Cerebellar cortex (tissue), 1 donor: Measurements from ENCODE around the gene FEN1.

Source experiments
- DNase-seq: peaks from one replicate; pipeline ENCODE4 v3.0.0-alpha.2; 2015; ENCODE audit warnings: low spot score

Gene FEN1

GRCh38 chr11:61817471-61818202 lies 24.9 kb downstream of the FEN1 start:
- no peak for DNase-seq

GRCh38 chr11:61820174-61820573 lies 27.5 kb downstream of the FEN1 start:
- DNase-seq = no peak

- DNase-seq = no peak
Measured at GRCh38 chr11:61826930-61827570, 34.3 kb downstream of the FEN1 start.

DNA sequence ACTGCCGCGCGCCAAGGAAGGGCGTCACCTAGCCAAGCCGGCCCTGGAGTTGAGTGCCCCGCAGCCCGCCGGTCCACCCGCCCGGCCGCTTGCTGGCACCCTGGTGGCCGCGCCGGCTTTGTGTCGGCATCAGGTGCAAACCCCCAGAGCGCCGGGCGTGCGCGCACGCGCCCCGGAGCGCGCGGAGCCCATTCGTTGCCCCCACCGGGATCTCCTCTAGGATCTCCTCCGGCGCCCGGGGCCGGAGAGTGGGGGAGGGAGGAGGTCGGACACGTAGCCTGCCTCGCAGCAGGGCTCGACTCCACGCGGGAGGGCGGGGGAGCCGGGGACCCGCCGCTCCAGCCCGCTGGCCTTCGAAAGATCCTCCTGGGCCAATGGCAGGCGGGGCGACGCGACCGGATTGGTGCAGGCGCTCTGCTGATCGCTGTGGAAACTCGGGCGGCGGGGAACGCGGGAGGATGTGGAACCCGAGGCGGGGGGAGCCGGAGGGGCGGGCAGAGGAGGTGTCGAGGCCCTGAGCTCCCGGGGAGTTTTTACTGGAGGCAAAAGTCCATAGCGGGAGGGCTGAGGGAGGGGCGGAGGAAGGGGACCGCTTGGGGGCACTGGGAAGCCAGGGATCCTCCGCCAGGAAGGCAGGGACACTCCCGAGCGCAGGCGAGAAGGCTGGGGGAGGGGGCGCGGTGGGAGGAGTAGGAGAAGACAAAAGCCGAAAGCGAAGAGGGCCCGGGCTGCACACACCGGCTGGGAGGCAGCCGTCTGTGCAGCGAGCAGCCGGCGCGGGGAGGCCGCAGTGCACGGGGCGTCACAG lies 35.1 kb downstream of the FEN1 start, which contains the start of gene FADS2:
Gene FADS2, plus strand, starts transcription at position 730 of the 808 bp plus-strand sequence. CDS start 91 bp downstream, outside the sequence.
- peak; percentile 88 for DNase-seq

- DNase-seq = no peak
Measured at GRCh38 chr11:61828379-61828628, 35.6 kb downstream of the FEN1 start.

DNA sequence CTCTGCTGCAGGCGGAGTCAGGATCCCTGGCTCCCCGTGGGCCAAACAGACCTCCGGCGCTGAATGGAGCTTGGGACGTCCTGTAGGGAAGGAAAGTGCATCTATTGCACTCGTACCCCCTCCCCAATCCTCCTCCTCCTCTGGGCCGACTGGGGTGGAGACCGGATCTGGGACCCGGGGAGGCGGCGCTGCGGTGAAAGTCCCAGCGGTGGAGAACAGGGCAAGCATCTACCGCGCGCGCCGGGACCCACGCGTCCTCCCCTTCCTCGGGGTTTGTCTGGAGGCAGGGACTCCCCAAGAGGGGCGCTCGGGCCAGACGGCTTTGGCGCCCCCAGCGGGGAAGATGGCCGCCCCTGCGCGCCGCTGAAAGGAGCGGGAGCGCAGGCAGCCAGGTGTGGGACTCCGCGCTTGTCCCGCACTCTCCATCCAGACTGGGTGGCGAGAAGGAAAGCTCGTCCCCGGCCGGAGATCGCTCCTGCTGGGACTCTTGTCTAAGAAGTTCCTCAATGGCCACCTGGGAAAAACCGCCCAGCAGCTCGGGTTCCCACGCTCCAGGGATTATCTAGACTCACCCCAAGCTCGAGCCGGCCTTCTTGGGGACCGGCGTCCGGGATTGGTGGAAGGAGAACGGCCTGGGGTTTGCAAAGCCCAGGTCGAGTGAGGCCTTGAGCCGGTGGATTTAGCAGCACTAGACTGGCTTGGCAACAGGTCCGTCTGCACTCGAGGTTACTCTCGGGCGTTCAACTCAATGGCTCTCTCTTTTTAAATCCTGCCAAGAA lies 36.1 kb downstream of the FEN1 start:
- peak; percentile 49 for DNase-seq

DNA sequence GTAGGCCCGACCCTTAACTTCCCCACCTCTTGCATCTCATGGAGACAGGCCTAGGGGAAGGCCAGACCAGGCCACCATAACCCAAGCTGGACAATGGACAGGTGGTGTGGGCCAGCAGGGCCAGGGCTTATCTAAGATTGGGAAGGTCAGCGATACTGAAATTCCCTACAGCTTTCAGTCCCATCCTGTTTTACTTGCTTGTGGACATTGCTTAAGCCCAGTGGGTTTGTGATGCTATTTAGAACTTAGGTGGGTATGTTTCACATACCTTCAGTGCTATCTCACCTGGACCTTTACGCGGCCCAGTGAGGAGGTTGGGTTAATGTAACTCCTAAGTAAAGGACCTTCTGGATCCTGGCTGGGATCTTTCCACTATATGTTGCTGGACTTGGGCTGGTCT lies 37.1 kb downstream of the FEN1 start:
- DNase-seq = no peak

DNA sequence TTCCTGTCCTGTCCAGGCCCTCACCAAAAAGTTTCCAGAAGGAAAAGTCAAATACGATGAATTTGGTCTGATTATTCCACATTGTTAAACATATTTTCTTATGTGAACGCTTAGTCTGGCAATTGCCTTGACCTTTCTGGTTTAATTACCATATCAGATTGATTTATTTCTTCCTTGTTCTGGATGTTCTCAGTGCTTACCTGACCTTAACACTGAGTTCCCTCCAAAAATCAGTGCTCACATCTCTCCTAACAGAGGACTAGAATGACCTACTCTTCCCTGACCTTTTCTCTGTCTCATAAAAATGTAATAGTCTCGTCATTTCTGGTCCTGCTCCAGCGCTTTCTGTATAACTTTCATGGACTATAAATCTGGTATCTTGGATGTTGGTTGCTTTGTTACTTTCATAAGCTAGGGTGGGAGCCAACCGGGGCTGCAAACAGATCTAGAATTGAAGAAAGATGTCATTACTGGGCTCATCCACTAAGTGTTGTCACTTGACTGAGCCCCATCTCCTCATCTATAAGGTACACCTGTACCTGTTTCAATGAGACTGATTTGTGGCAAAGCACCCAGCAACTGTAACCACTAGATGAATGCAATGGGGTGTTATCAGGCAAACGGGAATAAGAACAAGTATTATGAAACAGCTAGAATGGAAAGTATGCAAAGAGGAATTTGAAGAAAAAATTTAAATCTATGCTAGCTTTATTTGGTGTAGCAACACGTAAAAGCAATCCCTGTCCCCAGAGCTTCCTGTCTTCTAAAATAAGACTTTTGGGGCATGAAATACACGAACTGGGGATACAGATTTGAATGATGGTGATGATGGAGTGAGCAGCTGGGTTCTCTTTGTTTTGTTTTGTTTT lies 37.8 kb downstream of the FEN1 start:
- DNase-seq = no peak

DNA sequence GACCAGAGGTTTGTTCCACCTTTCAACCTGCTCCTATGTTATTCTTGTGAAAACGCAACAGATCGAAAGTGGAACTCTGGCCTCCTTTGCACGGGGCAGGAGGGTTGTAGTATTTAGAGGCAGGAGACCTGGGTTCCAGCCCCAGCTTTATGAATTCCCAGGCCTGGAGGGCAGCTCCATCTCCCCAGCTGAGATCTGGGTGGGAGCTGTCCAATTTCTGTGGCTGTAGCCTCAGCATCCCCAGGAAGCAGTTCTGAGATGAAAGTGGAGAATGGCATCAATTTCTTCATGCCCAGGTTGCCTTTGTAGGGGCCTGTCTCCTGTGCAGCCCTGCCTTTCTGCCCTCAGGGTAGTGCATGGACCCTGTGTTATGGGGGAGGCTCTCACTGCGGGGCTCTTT lies 39.5 kb downstream of the FEN1 start:
- no peak for DNase-seq

DNA sequence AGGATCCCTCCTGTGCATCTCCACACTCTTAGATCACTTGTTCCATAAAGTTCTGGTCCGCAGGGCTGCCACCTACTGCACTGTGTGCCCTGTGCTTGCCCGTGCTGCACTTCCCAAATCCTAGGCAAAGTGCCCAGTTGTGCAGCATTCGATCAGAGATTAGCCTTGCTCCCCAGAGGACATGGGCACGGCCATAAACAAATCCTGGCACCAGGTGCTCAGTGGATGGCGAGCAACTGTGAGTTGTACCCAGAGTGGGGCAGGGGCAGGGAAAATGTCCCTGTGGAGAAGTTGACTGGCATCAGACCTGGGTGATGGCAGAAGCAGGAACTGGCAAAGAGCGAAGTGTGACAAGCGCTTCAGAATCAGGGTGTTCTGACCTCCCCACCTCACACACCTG lies 40.0 kb downstream of the FEN1 start:
- no peak for DNase-seq

DNA sequence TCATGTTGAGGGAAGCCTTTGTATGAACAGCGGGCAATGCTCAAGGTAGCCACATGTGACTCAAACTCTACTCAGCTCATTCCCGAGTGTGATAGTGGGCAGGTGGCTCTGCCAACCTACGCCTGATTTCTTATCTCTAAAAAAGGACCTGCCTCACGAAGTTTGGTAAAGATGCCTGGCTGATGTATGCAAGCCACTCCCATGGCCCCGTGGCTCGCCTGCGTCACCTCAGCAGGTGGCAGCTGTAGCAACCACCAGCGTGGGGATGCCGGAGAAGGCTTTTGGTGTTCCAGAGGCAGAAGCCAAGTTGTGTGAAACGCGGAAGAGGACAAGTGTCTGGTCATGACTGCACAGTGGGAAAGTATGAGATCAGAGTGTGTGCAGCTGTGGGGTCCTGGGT lies 40.8 kb downstream of the FEN1 start:
- no peak for DNase-seq

- DNase-seq = no peak
Measured at GRCh38 chr11:61833926-61834277, 41.2 kb downstream of the FEN1 start.

DNA sequence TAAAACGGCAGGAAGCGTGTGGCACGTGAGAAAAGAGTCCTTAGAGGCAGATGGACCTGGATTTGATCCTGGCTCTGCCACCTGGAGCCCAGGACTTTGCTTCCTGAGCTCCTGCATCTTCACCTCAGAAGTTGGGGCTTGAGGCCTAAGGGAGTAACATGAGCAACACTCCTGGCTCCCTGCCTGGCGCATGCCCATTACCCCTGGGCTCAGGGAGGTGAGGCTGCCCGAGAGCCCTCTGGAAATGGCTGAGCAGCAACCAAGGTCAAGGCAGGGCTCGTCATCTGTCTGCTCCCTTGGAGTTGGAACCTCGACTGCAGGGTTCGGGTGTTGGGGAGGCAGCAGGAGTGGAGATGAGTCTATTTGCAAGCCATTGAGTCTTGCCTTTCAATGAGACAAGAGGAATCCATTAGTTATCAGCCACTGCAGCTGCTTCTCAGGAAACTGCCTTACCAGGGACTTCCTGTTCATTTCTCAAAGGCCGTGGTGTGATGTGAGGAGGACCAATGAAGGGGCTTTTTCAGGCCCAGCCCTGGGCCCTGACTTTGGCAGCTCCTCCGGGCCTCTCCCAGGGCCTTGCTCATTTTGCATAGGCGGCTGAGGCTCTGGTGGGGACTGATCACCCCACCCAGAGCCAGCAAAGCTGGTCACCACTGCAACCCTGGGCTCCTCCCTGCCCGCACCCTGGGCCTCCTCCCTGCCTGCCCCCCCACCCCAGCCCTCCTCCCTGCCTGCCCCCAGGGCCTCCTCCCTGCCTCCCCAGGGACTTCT lies 41.8 kb downstream of the FEN1 start:
- peak; percentile 39 for DNase-seq

GRCh38 chr11:61836193-61836592 lies 43.5 kb downstream of the FEN1 start:
- DNase-seq = no peak

DNA sequence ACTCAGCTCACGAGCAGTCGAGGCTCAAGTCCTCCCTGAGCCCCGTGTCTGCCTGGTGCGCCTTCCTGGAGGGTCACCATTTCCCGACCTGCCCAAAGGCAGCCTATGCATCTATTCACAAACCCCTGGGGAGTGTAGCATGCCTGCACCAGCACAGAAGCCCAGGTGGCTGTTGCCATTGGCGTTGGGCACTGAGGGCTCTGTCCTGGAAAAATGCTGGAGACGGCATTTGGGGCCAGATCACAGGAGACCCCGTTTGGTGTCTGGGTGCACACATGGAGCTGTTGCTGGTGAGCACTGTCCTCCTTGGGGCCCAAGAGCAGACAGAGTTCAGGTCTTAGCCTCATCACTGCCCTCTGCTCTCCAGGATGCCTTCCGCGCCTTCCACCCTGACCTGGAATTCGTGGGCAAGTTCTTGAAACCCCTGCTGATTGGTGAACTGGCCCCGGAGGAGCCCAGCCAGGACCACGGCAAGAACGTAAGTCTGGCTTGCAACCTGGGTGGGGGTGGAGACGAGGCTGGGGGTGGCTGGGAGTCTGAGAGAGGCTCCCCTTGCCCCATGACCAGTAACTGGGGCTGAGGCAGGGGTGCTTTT lies 44.8 kb downstream of the FEN1 start:
- DNase-seq = no peak

DNA sequence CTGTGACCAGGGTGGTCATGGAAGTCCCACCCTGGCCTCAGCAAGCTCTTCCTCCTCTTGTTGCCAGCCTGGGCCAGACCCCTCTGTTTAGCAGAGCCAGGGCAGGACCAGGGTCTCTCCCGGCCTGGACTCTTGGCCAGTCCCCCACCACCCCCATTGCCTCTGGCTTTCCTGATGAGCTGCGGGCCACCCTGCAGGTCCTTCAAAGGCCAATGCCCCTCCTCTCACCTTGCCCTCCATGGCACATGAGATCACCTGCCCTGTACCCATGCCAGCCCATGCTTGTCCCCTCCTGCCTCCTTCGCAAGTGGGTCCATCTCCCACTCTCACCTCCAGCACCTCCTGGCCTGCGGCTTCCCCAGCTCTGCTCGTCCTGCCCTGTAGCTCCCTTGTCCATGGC lies 45.8 kb downstream of the FEN1 start:
- DNase-seq = no peak

GRCh38 chr11:61838921-61839320 lies 46.2 kb downstream of the FEN1 start:
- no peak for DNase-seq

- no peak for DNase-seq
Measured at GRCh38 chr11:61839742-61840141, 47.0 kb downstream of the FEN1 start.

DNA sequence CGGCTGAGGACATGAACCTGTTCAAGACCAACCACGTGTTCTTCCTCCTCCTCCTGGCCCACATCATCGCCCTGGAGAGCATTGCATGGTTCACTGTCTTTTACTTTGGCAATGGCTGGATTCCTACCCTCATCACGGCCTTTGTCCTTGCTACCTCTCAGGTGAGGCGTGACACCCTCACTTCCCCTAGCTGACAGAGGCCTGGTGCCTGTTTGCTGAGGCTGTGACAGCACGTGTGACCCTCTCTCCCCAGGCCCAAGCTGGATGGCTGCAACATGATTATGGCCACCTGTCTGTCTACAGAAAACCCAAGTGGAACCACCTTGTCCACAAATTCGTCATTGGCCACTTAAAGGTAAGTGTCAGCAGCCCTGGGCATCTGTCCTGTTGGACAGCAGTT lies 47.7 kb downstream of the FEN1 start:
- DNase-seq = no peak
